ENCODE results near the gene CYS1.
A peak's percentile ranks its signal among the peaks of the same experiment; 100 is the strongest.

DNA sequence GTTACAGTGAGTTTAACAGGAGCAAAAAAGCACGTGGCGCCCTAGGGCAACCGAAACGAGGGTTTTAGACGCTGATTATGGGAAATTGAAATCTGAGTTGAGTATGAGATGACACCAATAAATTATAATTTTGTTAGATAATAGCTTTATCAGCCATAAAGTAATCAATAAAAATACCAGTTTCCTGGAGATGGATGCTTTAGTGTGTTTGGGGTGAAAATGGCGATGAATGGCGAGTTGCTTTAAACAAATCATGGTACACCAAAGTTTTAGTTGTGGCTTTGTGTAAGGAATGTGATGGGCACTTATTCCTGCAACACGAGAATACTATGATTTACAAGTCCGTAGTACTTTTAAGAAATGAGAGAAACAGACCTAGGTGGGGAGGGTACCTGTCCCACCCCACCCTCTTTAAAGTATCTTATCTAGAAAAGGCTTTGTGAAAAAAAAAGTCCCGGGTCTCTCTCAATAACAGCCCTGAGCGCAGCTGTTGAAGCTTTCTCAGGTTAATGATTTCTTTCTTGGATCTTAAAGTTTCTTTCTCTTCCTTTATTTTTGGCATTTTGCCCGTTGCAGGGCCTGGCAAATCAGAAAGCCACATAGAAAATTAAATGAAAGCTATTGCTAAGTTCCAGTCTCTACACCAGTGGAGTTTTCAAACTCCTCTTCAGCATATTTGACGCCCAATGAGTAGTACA, 40.8 kb upstream of the CYS1 start:
- TF ChIP-seq POLR2A (IDR thresholded peaks at IDR 0.05; ENCODE audit: insufficient read depth in 1 of 2, low read depth in 2 of 2, low read length in 2 of 2) (peak in 1 of 2 experiments; percentile 2; a peak in 2 of 4 replicates), SIN3A (IDR thresholded peaks at IDR 0.05; ENCODE audit: borderline replicate concordance, low read depth, low read length) (0 out of 2 replicates have a peak, but pooled peaks have one; percentile 54), ATF7-NPFF (CRISPR knock-in tag; IDR thresholded peaks at IDR 0.05; ENCODE audit: low read depth) (no peak), ZNF24 (IDR thresholded peaks at IDR 0.05) (no peak), U2AF2 (IDR thresholded peaks at IDR 0.05; ENCODE audit: low read depth, low read length) (no peak)
- TF ChIP-seq, protein P1, sequence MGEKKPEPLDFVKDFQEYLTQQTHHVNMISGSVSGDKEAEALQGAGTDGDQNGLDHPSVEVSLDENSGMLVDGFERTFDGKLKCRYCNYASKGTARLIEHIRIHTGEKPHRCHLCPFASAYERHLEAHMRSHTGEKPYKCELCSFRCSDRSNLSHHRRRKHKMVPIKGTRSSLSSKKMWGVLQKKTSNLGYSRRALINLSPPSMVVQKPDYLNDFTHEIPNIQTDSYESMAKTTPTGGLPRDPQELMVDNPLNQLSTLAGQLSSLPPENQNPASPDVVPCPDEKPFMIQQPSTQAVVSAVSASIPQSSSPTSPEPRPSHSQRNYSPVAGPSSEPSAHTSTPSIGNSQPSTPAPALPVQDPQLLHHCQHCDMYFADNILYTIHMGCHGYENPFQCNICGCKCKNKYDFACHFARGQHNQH (CRISPR knock-in tag; IDR thresholded peaks at IDR 0.05), result no peak
- TF ChIP-seq, protein P2, sequence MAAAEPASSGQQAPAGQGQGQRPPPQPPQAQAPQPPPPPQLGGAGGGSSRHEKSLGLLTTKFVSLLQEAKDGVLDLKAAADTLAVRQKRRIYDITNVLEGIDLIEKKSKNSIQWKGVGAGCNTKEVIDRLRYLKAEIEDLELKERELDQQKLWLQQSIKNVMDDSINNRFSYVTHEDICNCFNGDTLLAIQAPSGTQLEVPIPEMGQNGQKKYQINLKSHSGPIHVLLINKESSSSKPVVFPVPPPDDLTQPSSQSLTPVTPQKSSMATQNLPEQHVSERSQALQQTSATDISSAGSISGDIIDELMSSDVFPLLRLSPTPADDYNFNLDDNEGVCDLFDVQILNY (CRISPR knock-in tag; conservative IDR thresholded peaks at IDR 0.05), result no peak
- TF ChIP-seq, protein P3, sequence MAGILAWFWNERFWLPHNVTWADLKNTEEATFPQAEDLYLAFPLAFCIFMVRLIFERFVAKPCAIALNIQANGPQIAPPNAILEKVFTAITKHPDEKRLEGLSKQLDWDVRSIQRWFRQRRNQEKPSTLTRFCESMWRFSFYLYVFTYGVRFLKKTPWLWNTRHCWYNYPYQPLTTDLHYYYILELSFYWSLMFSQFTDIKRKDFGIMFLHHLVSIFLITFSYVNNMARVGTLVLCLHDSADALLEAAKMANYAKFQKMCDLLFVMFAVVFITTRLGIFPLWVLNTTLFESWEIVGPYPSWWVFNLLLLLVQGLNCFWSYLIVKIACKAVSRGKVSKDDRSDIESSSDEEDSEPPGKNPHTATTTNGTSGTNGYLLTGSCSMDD (CRISPR knock-in tag; IDR thresholded peaks at IDR 0.05), result peak; percentile 1; the same call in 1 of the 2 replicates

Measured in HepG2 (cell line).